ENCODE measurements around the gene SLC35A4. TPM values are rescaled to one million over a fixed set of nuclear protein-coding genes. Genes with fewer than 3 reads are reported as not detected.

The SLC35A4 gene, protein sequence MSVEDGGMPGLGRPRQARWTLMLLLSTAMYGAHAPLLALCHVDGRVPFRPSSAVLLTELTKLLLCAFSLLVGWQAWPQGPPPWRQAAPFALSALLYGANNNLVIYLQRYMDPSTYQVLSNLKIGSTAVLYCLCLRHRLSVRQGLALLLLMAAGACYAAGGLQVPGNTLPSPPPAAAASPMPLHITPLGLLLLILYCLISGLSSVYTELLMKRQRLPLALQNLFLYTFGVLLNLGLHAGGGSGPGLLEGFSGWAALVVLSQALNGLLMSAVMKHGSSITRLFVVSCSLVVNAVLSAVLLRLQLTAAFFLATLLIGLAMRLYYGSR
- 0.71 and 0.95 TPM in 2 replicates for total RNA-seq (2016; rRNA removed; fragmentation: Illumina TruSeq; extraction: Trizol)
- total RNA-seq (2016; cell fraction: cytosol; rRNA removed; fragmentation: Illumina TruSeq; extraction: Trizol; ENCODE audit: low read depth), result 0.18 and 0.20 TPM in 2 replicates
- 0.55 and 1.4 TPM in 2 replicates for total RNA-seq (2016; cell fraction: insoluble cytoplasmic fraction; rRNA removed; fragmentation: Illumina TruSeq; extraction: Trizol)
- 1.3 TPM in 2 replicates for total RNA-seq (2016; cell fraction: membrane; rRNA removed; fragmentation: Illumina TruSeq; extraction: Trizol)
- total RNA-seq (2016; cell fraction: nucleus; rRNA removed; fragmentation: Illumina TruSeq; extraction: Trizol), result 0.50 and 1.2 TPM in 2 replicates
- 4.0 and 5.0 TPM in 2 replicates for polyA plus RNA-seq (2011; rRNA removed)
- 2.0 and 2.4 TPM in 2 replicates for polyA plus RNA-seq (2011; cell fraction: cytosol; rRNA removed)
- 1.8 and 2.8 TPM in 2 replicates for polyA plus RNA-seq (2011; cell fraction: nucleus; rRNA removed)
- 1.7 and 2.1 TPM in 2 replicates for polyA plus RNA-seq (2012)
- polyA plus RNA-seq (2016; cell fraction: cytosol; fragmentation: Illumina TruSeq; extraction: Trizol; ENCODE audit: low read depth), result 0.37 and 0.50 TPM in 2 replicates
- 1.2 and 1.3 TPM in 2 replicates for polyA plus RNA-seq (2016; cell fraction: insoluble cytoplasmic fraction; fragmentation: Illumina TruSeq; extraction: Trizol; ENCODE audit: low read depth)
- 1.8 TPM in 2 replicates for polyA plus RNA-seq (2016; cell fraction: membrane; fragmentation: Illumina TruSeq; extraction: Trizol; ENCODE audit: low read depth)
- polyA plus RNA-seq (2016; cell fraction: nucleus; fragmentation: Illumina TruSeq; extraction: Trizol; ENCODE audit: insufficient read depth, low read depth), result 1.0 and 1.4 TPM in 2 replicates
- polyA minus RNA-seq (2011; rRNA and poly(A)+ RNA removed; ENCODE audit: low replicate concordance), result 4.2 and 169 TPM in 2 replicates
- 0.79 TPM in 2 replicates for polyA minus RNA-seq (2011; cell fraction: cytosol; rRNA and poly(A)+ RNA removed)
- 1.0 and 1.5 TPM in 2 replicates for polyA minus RNA-seq (2011; cell fraction: nucleus; rRNA and poly(A)+ RNA removed)
- Bru-seq, nascent RNA, result percentile 34 among the genes with signal in this experiment
- percentile 52 among the genes with signal in this experiment for BruChase-seq, experiment 1, labeled RNA remaining after a 6-hour chase
- BruChase-seq, experiment 2, labeled RNA remaining after a 2-hour chase, result percentile 42 among the genes with signal in this experiment
- long read RNA-seq, experiment 1, partial matches to known transcripts, result 0 of 3 reads
- long read RNA-seq, experiment 1, other reads (novel, unspliced or antisense), result 0 of 3 reads
- long read RNA-seq, experiment 2, transcript SLC35A4-201 (3 exons, 3,041 nt), result major isoform, 5 of 8 reads
- long read RNA-seq, experiment 2, partial matches to known transcripts, result 3 of 8 reads
- long read RNA-seq, experiment 2, other reads (novel, unspliced or antisense), result 0 of 8 reads

GRCh38 chr5:140564196-140565023, at the start of gene SLC35A4, which contains the start of gene APBB3:
SLC35A4 (plus strand) TSS chr5:140564828; CDS start chr5:140567170, 2,342 bp downstream.
APBB3 (minus strand) TSS chr5:140564598; CDS start chr5:140564245, 353 bp downstream.
- H3K27ac ChIP-seq (ENCODE audit: extremely low read length, insufficient read depth, low read length), result no peak within 1 kb of the TSS
- no peaks in the 10 kb centered on the region for H3K36me3 ChIP-seq (replicated peaks in 1 of 2; ENCODE audit: control insufficient read depth in 1 of 2, insufficient read depth in 2 of 2, low read length in 2 of 2)
- H3K4me2 ChIP-seq (ENCODE audit: low read depth, low read length), result peak within 1 kb of the TSS; percentile 90
- POLR2A ChIA-PET, result interaction anchor here (0.9 to 1.5 kb wide), 4 partner anchors 17 to 161 kb away, joined by 3 to 11 read pairs (median 6); partner anchors contain the start of genes EIF4EBP3, IK and NDUFA2
- H3K9me3 ChIP-seq (ENCODE audit: low read length), result no peaks in the 10 kb centered on the region
- CTCF ChIA-PET (ENCODE audit: low intra/inter-chr PET ratio, low total read pairs), result no interaction called here
- DNase-seq (ENCODE audit: low spot score) (peak; percentile 27), ATAC-seq (peak; percentile 88), FAIRE-seq (no peak)
- H3K4me1 ChIP-seq (ENCODE audit: insufficient read depth, low read length), result peaks cover 18% of the 10 kb centered on the region
- WGBS (ENCODE audit: low lambda C conversion rate), result 41% methylated on average over 44 of the region's 74 CpGs
- peak within 1 kb of the TSS; percentile 43 to 70 (median 46) for H3K4me3 ChIP-seq (replicated peaks in 1 of 3; ENCODE audit: insufficient read depth in 1 of 3, low read depth in 2 of 3, low read length in 3 of 3)
- in situ Hi-C loops (cut with HindIII; ENCODE audit: extremely low pct_ligation_motif_present, low pct_unique_long_range_greater_than_20kb) (loop anchor here (5.0 to 10.0 kb wide), 2 partner anchors 68 to 160 kb away; partner anchors contain the start of gene CD14), intact Hi-C loops (cut with micrococcal nuclease; ENCODE audit: unreplicated experiment) (no loop called here)
- no peaks in the 10 kb centered on the region for H3K79me2 ChIP-seq (ENCODE audit: insufficient read depth, low read length)
- no TSS peak for BruUV-seq (replicated peaks)
- H2AFZ ChIP-seq (ENCODE audit: low read length), result peak within 1 kb of the TSS; percentile 48
- H4K20me1 ChIP-seq (ENCODE audit: insufficient read depth, low read length), result no peaks in the 10 kb centered on the region
- H3K9ac ChIP-seq (ENCODE audit: insufficient read depth, low read depth, low read length), result peak within 1 kb of the TSS; percentile 54; the same call in 1 of the 2 replicates
- H3K27me3 ChIP-seq (ENCODE audit: control insufficient read depth in 1 of 2, insufficient read depth in 2 of 2, low read length in 2 of 2), result peaks cover 0 to 5% of the 10 kb centered on the region in 2 experiments; a peak in 1 of 5 replicates
- TF ChIP-seq HOXA3 (CRISPR knock-in tag; IDR thresholded peaks at IDR 0.05) (peak; percentile 85; the same call in 1 of the 2 replicates), ZNF180 (CRISPR knock-in tag; IDR thresholded peaks at IDR 0.05; ENCODE audit: borderline replicate concordance, low read depth) (no peak), SATB2 (CRISPR knock-in tag; IDR thresholded peaks at IDR 0.05) (no peak), ZNF335 (CRISPR knock-in tag; IDR thresholded peaks at IDR 0.05) (no peak), RBFOX2 (IDR thresholded peaks at IDR 0.05; ENCODE audit: low read depth, low read length) (peak; percentile 54; the same call in 1 of the 2 replicates), KDM5B (CRISPR knock-in tag; IDR thresholded peaks at IDR 0.05; ENCODE audit: borderline replicate concordance) (no peak), MXD3 (CRISPR knock-in tag; IDR thresholded peaks at IDR 0.05) (peak; percentile 45; the same call in 1 of the 2 replicates), NPAS2 (CRISPR knock-in tag; IDR thresholded peaks at IDR 0.05; ENCODE audit: borderline replicate concordance) (no peak), MIER3 (CRISPR knock-in tag; IDR thresholded peaks at IDR 0.05; ENCODE audit: borderline replicate concordance) (no peak), ZFP36L1 (CRISPR knock-in tag; IDR thresholded peaks at IDR 0.05) (0 out of 2 replicates have a peak, but pooled peaks have one; percentile 42)
- TF ChIP-seq, protein P1, sequence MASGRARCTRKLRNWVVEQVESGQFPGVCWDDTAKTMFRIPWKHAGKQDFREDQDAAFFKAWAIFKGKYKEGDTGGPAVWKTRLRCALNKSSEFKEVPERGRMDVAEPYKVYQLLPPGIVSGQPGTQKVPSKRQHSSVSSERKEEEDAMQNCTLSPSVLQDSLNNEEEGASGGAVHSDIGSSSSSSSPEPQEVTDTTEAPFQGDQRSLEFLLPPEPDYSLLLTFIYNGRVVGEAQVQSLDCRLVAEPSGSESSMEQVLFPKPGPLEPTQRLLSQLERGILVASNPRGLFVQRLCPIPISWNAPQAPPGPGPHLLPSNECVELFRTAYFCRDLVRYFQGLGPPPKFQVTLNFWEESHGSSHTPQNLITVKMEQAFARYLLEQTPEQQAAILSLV (CRISPR knock-in tag; IDR thresholded peaks at IDR 0.05; ENCODE audit: borderline replicate concordance), result 0 out of 2 replicates have a peak, but pooled peaks have one; percentile 71
- TF ChIP-seq, protein P2, sequence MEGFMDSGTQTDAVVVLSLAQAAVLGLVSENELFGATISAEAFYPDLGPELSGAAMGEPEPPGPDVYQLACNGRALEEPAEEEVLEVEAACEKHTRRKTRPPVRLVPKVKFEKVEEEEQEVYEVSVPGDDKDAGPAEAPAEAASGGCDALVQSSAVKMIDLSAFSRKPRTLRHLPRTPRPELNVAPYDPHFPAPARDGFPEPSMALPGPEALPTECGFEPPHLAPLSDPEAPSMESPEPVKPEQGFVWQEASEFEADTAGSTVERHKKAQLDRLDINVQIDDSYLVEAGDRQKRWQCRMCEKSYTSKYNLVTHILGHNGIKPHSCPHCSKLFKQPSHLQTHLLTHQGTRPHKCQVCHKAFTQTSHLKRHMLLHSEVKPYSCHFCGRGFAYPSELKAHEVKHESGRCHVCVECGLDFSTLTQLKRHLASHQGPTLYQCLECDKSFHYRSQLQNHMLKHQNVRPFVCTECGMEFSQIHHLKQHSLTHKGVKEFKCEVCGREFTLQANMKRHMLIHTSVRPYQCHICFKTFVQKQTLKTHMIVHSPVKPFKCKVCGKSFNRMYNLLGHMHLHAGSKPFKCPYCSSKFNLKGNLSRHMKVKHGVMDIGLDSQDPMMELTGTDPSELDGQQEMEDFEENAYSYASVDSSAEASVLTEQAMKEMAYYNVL (CRISPR knock-in tag; IDR thresholded peaks at IDR 0.05; ENCODE audit: borderline replicate concordance), result 0 out of 2 replicates have a peak, but pooled peaks have one; percentile 23

All from HepG2 (cell line).